Ectodermal cell (in vitro differentiated cells): Measurements from ENCODE around the gene ZNF768. TPM values are rescaled to one million over a fixed set of nuclear protein-coding genes. Genes with fewer than 3 reads are reported as not detected.

Source experiments
- H3K27ac ChIP-seq: 2 replicates; pipeline ENCODE4 v1.7.0; 2013; ENCODE audit warnings: mild to moderate bottlenecking, low read depth, low read length; ENCODE audit not compliant: insufficient read depth, poor library complexity, severe bottlenecking
- H3K27me3 ChIP-seq: 2 replicates; pipeline ENCODE4 v1.7.0; 2013; ENCODE audit warnings: mild to moderate bottlenecking, low read length; ENCODE audit not compliant: insufficient read depth, control insufficient read depth, poor library complexity, severe bottlenecking
- H3K36me3 ChIP-seq: one replicate; pipeline ENCODE4 v1.7.0; 2013; ENCODE audit warnings: low read length; ENCODE audit not compliant: control insufficient read depth, insufficient read depth
- H3K4me1 ChIP-seq: one replicate; pipeline ENCODE4 v1.7.0; 2013; ENCODE audit warnings: low read length; ENCODE audit not compliant: control insufficient read depth, insufficient read depth
- H3K4me3 ChIP-seq: 2 replicates; pipeline ENCODE4 v1.7.0; 2013; ENCODE audit warnings: low read depth, low read length, control low read depth; ENCODE audit not compliant: insufficient read depth
- H3K9me3 ChIP-seq: 2 replicates; pipeline ENCODE4 v1.7.0; 2013; ENCODE audit warnings: mild to moderate bottlenecking, low read length, moderate library complexity; ENCODE audit not compliant: control insufficient read depth
- WGBS, 2 experiments: methylation state at CpG; one replicate each; pipeline ENCODE4 v1.1.7; 2013; ENCODE audit warnings: missing lambda C conversion rate in 2 of 2; 5-methylcytosine and 5-hydroxymethylcytosine counted together
- polyA plus RNA-seq, 4 experiments: library from polyadenylated mRNA; stranded (reverse); fragments of 50-300 nt; gene quantifications; one replicate each; pipeline ENCODE4 v1.2.3, GENCODE V29; 2013

ZNF768 gene
- 50.4 TPM for polyA plus RNA-seq (2013, experiment 1 of 4)
- 47.8 TPM for polyA plus RNA-seq (2013, experiment 2 of 4)
- 38.0 TPM for polyA plus RNA-seq (2013, experiment 3 of 4)
- polyA plus RNA-seq (2013, experiment 4 of 4), result 39.4 TPM

DNA sequence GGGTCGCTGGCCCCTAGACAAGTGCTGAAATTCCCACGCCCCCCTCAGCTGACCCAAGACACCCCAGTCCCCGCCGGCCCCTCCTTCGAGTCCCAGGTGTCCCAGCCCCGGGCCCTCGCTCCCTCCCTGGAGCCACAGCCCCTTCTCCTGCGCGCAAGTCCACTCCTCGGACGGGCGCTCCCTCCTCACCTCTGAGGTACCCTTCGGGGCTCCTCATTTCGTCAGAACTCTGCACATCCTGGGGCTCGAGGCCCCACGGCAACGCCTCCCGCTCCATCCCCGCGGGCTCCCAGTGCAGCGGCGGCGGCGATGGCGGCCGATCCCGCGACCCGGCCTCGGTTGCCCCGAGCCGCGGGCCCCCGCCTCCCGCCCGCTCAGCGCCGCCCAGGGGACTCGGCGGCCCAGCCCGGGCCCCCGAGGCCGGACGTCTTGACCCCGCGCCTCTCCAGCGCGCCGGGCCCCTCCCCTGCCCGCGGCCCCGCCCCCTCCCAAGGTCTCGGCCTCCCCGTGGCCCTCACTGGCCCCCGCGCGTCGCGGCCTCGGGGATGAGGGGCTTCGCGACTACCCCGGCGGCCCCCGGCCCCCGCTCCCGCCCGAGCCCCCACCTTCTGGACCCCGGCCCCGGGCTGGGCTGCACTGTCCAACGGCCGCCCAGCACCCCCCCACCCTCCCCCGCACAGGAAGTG, at the start of gene ZNF768:
TSS of gene ZNF768 (minus strand) at position 430 of the 686 bp plus-strand sequence. CDS start at position 277, 153 bp downstream.
- Histone ChIP-seq H3K4me3 (peak within 1 kb of the TSS; percentile 83), H3K9me3 (no peaks in the 10 kb centered on the region), H3K27ac (peak within 1 kb of the TSS; percentile 85), H3K27me3 (no peaks in the 10 kb centered on the region), H3K4me1 (peaks cover 6% of the 10 kb centered on the region), H3K36me3 (no peaks in the 10 kb centered on the region)
- WGBS, 2 experiments, result 1% methylated on average over 73 of the region's 73 CpGs

DNA sequence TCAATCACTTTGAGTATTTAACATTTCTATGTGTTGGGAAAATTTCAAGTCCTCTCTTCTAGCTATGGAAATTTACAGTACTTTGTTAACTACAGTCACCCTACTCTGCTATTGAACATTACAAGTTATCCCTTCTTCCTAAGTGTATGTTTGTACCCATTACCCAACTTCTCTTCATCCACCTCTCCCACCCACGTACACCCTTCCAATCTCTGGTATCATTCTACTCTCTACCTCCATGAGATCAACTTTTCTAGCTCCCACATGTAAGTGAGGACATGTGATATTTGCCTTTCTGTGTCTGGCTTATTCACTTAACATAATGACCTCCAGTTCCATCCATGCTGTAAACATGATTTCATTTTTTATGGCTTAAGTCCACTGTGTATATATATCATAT, 48.3 kb upstream of the ZNF768 start:
- no peaks in the 10 kb centered on the region for H3K27me3 ChIP-seq
- peaks cover 4% of the 10 kb centered on the region for H3K36me3 ChIP-seq
- no peak overlapping the region for H3K4me3 ChIP-seq
- H3K27ac ChIP-seq, result no peak overlapping the region
- H3K9me3 ChIP-seq, result no peaks in the 10 kb centered on the region
- 87 to 95% methylated on average over 1 of the region's 1 CpG for WGBS, 2 experiments
- H3K4me1 ChIP-seq, result no peaks in the 10 kb centered on the region

DNA sequence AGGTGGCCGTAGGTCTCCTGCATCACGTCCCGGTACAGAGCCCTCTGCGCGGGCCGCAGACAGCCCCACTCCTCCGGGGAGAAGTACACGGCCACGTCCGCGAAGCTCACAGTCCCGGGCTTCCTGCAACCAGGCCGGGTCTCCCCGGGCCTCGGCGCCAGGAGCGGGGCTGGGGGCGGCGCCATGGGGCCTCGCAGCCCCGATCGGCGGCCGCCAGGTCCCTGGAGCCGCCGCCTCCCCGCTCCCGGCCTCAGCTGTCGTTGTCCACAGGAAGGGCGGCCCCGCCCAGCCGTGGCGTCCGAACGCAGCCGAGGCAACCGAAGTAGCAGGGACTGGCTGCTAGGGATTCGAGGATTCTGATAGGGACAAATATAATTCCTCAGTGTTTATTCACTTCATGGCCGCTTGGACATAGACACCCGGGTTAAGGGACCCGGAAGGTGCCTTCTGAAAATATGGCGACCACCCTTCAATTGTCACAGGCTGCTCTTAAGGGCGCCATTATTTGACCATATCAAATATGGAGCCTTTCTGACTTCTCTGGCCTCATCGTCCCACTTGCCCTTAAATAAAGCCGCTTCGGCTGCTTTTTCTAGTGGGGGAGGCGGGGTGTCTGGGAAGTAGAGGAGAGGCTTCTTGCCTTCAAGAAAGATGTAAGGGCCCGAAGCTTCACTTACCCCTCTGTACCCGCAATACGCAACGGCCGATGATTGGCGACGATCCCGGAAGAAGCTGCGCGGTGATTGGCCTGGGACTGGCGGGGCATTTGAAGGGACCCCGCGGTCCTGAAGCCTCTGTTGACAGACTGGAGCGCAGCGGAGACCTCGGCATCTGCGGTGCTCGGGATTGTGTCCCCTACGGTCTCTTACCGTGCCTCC, 45.3 kb upstream of the ZNF768 start, which contains the start of gene ZNF688:
TSS of gene ZNF688 (minus strand) at position 270 of the 878 bp plus-strand sequence. CDS start at position 185, 85 bp downstream.
- Histone ChIP-seq H3K4me1 (no peaks in the 10 kb centered on the region), H3K27ac (peak within 1 kb of the TSS; percentile 71), H3K36me3 (no peaks in the 10 kb centered on the region), H3K4me3 (peak within 1 kb of the TSS; percentile 77), H3K9me3 (no peaks in the 10 kb centered on the region), H3K27me3 (no peaks in the 10 kb centered on the region)
- WGBS, 2 experiments, result 0% methylated on average over 67 of the region's 67 CpGs

GRCh38 chr16:30570636-30571444, 44.5 kb upstream of the ZNF768 start:
- Histone ChIP-seq H3K9me3 (no peaks in the 10 kb centered on the region), H3K27me3 (no peaks in the 10 kb centered on the region), H3K4me1 (no peaks in the 10 kb centered on the region), H3K27ac (no peak overlapping the region), H3K36me3 (no peaks in the 10 kb centered on the region), H3K4me3 (peak overlapping the region; percentile 77)
- WGBS, 2 experiments, result 19 to 21% methylated on average over 21 to 22 of the region's 22 CpGs

DNA sequence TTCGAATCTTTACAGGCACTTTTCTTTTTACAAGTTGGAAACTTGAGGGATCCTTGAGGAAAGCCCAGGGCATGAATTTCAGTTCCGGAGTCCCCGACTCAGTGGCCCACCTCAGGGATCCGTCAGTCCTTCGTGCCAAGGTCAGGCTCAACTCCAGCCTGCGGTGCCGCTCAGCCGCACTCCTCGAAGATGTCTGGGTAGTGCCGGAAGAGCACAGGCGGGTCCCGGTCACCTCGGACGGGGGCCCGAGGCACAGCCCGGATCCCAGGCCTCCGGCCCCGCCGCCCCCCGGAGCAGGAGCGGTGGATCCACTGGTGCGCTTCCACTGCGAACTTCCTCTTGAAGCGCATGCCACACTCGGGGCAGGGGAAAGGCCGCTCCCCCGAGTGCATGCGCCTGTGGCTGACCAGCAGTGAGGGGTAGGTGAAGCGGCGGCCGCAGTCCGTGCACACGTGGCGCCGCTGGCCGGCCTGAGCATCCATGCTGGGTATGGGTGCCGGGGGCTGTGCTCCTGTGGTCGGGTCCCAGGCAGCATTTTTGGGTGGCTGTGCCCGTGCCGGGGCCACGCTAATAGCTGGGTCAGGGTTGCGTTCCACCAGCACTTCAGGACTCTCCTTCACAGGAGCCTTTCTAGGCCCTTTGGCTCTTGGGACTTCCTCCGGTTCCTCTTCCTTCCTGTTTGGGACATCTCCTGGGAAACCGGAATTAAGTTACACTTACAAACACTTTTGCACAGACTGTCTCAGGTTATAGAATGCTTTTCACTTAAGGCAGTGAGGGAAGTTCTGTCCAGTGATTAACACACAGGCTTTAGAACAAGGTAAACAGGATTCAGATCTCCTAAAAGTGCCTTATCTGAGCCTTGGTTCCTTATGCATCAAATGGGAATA, 43.6 kb upstream of the ZNF768 start:
- H3K27ac ChIP-seq, result no peak overlapping the region
- 95% methylated on average over 44 of the region's 44 CpGs for WGBS, 2 experiments
- H3K9me3 ChIP-seq, result no peaks in the 10 kb centered on the region
- H3K36me3 ChIP-seq, result no peaks in the 10 kb centered on the region
- no peaks in the 10 kb centered on the region for H3K4me1 ChIP-seq
- H3K27me3 ChIP-seq, result no peaks in the 10 kb centered on the region
- H3K4me3 ChIP-seq, result no peak overlapping the region

- no peak overlapping the region for H3K27ac ChIP-seq
- WGBS, 2 experiments, result 85 to 86% methylated on average over 3 of the region's 3 CpGs
- no peak overlapping the region for H3K4me3 ChIP-seq
- no peaks in the 10 kb centered on the region for H3K9me3 ChIP-seq
- H3K27me3 ChIP-seq, result no peaks in the 10 kb centered on the region
- H3K4me1 ChIP-seq, result no peaks in the 10 kb centered on the region
- H3K36me3 ChIP-seq, result no peaks in the 10 kb centered on the region
Observed at GRCh38 chr16:30569281-30569680, 42.9 kb upstream of the ZNF768 start.

DNA sequence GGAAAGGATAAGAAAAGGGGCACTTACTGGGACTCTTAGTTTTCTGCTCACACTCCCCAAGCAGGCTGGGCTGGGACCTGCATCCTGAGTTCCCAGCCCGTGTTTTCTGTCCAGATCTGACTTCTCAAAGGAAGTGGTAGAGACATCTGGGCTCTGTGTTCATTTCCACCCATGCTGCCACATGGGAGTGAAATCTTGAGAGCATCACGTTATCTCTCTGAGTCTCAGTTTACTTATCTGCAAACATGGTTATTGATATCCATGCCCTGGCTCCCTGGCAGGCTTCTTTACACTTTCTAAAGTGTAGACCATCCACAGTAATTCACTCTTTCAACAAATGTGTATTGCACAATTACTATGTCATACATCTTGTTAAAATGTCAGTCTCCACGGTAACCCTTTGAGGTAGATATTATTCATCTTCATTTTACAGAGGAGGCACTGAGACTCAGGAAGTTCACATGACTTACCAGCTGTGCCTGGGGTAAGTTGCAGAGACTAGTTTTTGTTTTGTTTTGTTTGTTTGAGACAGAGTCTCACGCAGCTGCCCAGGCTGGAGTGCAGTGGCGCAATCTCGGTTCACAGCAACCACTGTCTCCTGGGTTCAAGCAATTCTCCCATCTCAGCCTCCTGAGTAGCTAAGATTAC, 41.7 kb upstream of the ZNF768 start:
- H3K27ac ChIP-seq, result no peak overlapping the region
- no peaks in the 10 kb centered on the region for H3K36me3 ChIP-seq
- 86 to 91% methylated on average over 6 of the region's 6 CpGs for WGBS, 2 experiments
- H3K27me3 ChIP-seq, result no peaks in the 10 kb centered on the region
- no peaks in the 10 kb centered on the region for H3K9me3 ChIP-seq
- no peak overlapping the region for H3K4me3 ChIP-seq
- H3K4me1 ChIP-seq, result no peaks in the 10 kb centered on the region

- 91 to 92% methylated on average over 14 of the region's 14 CpGs for WGBS, 2 experiments
- Histone ChIP-seq H3K27ac (no peak overlapping the region), H3K36me3 (no peaks in the 10 kb centered on the region), H3K4me3 (no peak overlapping the region), H3K27me3 (no peaks in the 10 kb centered on the region), H3K9me3 (no peaks in the 10 kb centered on the region), H3K4me1 (no peaks in the 10 kb centered on the region)
Observed at GRCh38 chr16:30567160-30567990, 41.0 kb upstream of the ZNF768 start.
